GM19438 (cell line): ENCODE data around the gene SIGMAR1.

Source experiments
- ATAC-seq: cut with Tn5 transposase; IDR thresholded peaks from one replicate; pipeline ENCODE4 v1.9.1; 2021; ENCODE audit warnings: low read depth; ENCODE audit not compliant: unreplicated experiment

SIGMAR1 gene

GRCh38 chr9:34606190-34606589 lies 31.4 kb downstream of the SIGMAR1 start:
- no peak for ATAC-seq

- peak; percentile 70 for ATAC-seq
Measured at GRCh38 chr9:34603610-34604231, 33.9 kb downstream of the SIGMAR1 start.

DNA sequence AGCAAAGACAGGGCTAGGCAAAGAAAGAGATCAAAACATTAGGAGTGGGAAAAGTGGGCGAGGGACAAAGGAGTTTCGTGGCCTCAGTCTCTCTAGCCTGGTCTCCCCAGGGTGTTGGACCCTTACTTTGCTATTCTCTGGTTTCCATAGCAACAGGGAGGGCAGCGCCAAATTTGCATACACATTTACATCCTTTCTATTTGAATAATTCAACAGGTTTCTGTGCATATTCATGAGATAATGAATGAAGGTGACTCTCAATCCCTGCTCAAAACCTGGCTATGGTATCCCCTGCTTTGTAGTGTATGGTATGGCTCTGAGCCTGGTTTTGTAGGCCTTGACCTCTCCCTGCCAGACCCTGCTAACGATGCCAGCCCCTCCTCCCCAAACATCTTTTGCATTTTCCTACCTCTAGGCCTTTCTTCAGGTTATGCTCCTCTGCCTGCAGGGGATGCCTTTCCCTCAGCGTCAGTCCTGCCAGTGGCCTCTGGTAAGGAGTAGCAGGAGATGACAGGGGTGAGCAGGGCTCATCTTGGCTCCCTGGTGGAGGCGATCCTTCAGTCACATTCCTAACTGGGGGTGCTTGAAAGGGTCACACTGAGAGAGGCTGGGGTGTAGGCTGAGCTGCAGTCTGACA lies 35.5 kb downstream of the SIGMAR1 start:
- ATAC-seq: no peak

- ATAC-seq: no peak
Measured at GRCh38 chr9:34600908-34601307, 36.7 kb downstream of the SIGMAR1 start.

GRCh38 chr9:34599546-34599945 lies 38.0 kb downstream of the SIGMAR1 start:
- ATAC-seq: no peak

DNA sequence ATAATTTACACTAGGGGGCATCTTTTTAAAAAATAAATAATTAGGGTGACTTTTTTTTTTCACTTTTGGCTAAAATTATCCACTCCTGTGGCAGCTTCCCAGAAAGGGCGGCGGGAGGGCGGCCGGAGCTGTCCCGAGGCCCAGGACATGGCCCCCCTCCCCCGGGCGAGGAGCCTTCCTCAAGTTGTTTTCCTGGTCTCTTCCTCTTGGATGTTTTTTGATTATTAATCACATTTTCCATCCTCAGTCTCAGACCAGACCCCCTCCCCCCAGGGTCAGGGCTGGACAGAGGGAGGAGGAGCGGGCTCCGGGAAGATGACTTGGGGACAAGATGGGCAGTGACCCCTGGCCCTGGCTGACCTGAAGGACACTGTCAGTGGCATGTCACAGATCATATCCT lies 43.4 kb downstream of the SIGMAR1 start:
- no peak for ATAC-seq

- ATAC-seq: no peak
Measured at GRCh38 chr9:34592895-34593601, 44.5 kb downstream of the SIGMAR1 start.

- ATAC-seq: no peak
Measured at GRCh38 chr9:34591917-34592866, 45.4 kb downstream of the SIGMAR1 start.

- ATAC-seq: no peak
Measured at GRCh38 chr9:34591248-34591916, 46.2 kb downstream of the SIGMAR1 start.

GRCh38 chr9:34590381-34591247 lies 47.0 kb downstream of the SIGMAR1 start:
- no peak for ATAC-seq

GRCh38 chr9:34589636-34590380 lies 47.8 kb downstream of the SIGMAR1 start, which contains the start of gene CNTFR:
Gene CNTFR, minus strand, starts transcription at chr9:34589724. Its CDS starts 20,743 bp downstream, at chr9:34568981.
- no peak for ATAC-seq

- ATAC-seq: no peak
Measured at GRCh38 chr9:34588671-34589635, 48.6 kb downstream of the SIGMAR1 start.

DNA sequence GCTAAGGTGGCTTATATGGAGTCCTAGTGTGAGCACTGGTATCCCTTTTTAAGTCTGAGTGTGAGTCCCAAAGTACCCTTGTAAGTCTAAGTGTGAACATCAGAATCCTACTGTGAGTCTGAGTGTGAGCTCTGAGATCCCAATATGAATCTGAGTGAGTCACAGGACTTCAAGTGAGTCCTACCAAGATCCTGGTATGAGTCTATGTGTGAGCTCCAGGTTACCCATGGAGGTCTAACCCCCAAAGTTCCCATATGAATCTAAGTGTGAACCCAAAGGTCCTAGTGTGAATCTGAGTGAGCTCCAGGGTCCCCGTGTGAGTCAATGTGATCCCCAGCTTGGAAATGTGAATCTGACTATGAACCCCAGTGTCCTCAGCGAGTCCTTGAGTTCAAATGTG lies 50.3 kb downstream of the SIGMAR1 start:
- ATAC-seq: no peak

DNA sequence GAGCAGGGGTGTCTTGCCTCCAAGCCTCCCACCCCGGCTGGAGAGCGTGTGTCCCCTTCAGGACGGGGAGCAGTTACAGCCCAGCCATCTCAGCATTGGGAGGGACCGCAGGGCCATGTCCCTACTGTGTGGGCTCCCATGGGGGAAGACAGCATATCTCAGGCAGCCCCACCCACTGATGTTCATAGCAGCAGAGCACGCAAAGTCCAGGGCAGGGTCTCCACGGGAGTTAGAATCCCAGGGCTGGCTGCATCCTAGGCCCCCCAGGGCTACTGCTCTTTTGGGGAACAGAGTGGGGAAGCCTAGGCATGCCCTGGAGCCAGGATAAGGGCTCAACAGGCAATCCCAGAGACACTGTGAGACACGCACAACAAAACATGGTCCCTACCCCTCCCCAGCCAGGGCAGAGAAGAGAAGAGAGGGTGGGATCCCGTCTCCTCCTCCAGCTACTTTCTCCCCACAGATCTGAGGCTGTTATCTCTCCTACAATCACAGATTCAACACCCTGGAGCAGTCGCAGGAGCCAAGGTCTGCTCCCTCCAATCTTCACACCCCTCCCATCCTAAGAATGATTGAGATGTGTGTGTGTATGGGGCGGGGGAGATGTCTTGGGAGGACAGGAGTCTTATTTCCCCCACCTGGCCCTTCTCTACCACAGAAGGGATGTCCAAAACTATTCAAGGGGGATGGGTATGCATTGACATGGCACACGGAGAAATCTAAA lies 51.5 kb downstream of the SIGMAR1 start:
- ATAC-seq: no peak

DNA sequence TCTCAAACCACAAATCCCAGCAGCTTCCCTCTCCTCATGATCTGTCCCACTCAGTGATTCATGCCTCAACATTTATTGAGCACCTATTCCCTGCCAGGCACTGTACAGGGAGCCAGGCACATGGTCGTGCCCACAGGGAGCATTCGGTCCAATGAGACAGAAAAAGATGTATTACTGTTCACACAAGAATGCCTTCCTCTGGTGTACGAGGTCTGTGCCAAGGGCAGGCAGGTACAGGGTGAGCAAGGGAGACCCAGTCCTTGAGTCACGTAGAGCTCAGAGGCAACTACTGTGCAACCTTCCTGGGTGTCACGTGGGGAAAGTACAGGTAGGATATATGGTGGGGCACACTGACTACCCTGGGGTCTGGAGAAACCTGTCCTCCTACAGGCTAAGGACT lies 52.6 kb downstream of the SIGMAR1 start:
- ATAC-seq: no peak
